Panc1 (cell line): ENCODE results near the gene UNC13C.

Source experiments
- POLR2AphosphoS5 ChIP-seq: IDR thresholded peaks from 2 replicates; pipeline ENCODE4 v1.6.1; 2012; ENCODE audit warnings: mild to moderate bottlenecking, low read depth, low read length, moderate library complexity
- REST ChIP-seq, 2 experiments: IDR thresholded peaks; 2 replicates each; pipeline ENCODE4 v1.6.1; 2011 to 2012; ENCODE audit warnings: low read depth in 2 of 2, control low read depth in 1 of 2, low read length in 1 of 2, mild to moderate bottlenecking in 1 of 2, moderate library complexity in 1 of 2; ENCODE audit not compliant: insufficient read depth in 1 of 2
- SIN3A ChIP-seq: IDR thresholded peaks from 2 replicates; pipeline ENCODE4 v1.6.1; 2012; ENCODE audit warnings: low read depth, mild to moderate bottlenecking, low read length, moderate library complexity, borderline replicate concordance; ENCODE audit not compliant: insufficient read depth
- TCF7L2 ChIP-seq: IDR thresholded peaks from 2 replicates; pipeline ENCODE4 v1.6.1; 2011; ENCODE audit warnings: mild to moderate bottlenecking, low read depth, low read length, inconsistent platforms
- TF ChIP-seq, protein P1 (sequence below): fragments of 450-650 bp; IDR thresholded peaks from 2 replicates; pipeline ENCODE4 v1.5.1; 2017; ENCODE audit warnings: mild to moderate bottlenecking

DNA sequence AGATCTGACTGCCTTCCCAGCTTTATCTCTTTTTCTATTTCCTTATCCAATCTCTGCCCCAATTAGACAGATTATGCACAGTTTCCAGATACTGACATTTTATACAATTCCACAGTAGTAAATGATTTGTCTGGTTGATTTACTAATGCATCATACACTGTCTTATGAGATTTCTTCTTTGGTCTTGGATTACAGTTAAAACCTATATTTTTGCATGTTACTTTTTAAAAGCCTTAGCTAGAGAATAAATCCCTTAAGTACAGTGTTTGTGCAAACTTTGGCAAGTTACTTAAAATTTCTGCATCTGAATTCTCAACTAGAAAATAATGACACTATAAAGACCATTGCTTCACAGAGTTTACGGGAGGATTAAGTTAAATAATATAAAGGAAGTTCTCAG, 6.0 kb downstream of the UNC13C start:
- TF ChIP-seq, protein P1, sequence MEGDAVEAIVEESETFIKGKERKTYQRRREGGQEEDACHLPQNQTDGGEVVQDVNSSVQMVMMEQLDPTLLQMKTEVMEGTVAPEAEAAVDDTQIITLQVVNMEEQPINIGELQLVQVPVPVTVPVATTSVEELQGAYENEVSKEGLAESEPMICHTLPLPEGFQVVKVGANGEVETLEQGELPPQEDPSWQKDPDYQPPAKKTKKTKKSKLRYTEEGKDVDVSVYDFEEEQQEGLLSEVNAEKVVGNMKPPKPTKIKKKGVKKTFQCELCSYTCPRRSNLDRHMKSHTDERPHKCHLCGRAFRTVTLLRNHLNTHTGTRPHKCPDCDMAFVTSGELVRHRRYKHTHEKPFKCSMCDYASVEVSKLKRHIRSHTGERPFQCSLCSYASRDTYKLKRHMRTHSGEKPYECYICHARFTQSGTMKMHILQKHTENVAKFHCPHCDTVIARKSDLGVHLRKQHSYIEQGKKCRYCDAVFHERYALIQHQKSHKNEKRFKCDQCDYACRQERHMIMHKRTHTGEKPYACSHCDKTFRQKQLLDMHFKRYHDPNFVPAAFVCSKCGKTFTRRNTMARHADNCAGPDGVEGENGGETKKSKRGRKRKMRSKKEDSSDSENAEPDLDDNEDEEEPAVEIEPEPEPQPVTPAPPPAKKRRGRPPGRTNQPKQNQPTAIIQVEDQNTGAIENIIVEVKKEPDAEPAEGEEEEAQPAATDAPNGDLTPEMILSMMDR: no peak
- TF ChIP-seq POLR2AphosphoS5 (no peak), TCF7L2 (no peak), SIN3A (no peak), REST (IDR thresholded peaks at IDR 0.05; ENCODE audit: insufficient read depth in 1 of 2, low read depth in 2 of 2, low read length in 1 of 2) (no peak)
